GM18505 (cell line): ENCODE results near the gene GRIA4.

Experiments
- ATAC-seq: cut with Tn5 transposase; IDR thresholded peaks from one replicate; pipeline ENCODE4 v1.9.1; 2021; ENCODE audit not compliant: unreplicated experiment
- POLR2A ChIP-seq: IDR thresholded peaks from 4 replicates; pipeline ENCODE4 v1.6.1; 2011; ENCODE audit warnings: borderline replicate concordance; ENCODE audit not compliant: insufficient read depth, insufficient read length; ENCODE audit errors: extremely low read depth

The GRIA4 gene

DNA sequence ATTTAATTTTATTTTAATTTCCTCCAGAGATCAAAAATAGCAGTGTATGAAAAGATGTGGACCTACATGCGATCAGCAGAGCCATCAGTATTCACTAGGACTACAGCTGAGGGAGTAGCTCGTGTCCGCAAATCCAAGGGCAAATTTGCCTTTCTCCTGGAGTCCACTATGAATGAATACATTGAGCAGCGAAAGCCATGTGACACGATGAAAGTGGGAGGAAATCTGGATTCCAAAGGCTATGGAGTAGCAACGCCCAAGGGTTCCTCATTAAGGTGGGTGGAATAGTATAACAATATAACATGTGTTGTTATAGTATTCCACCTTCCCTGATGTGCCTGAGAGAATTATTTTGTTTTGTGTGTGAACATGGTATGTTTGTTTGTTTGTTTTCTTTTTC is 323.8 kb downstream of the GRIA4 start:
- TF ChIP-seq POLR2A: no peak
- ATAC-seq: no peak

DNA sequence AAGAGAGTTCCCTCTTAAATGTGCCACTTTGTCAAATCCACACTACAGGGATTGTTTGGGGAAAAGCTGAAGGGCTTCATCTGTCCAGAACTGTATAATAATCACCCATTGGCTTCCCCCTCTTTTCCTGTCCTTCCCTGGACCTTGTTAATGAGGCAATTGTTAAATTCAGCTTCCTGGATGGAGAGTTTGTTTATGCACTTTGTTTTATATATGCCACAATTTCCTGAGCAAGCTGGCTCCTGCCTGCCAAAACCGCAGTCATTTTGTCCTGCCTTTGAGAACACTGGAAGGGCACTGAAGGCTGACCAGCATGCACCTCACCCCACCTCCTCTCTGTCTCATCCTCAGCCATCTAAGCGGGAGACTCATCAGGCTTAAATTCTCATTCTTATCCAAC is 325.9 kb downstream of the GRIA4 start:
- ATAC-seq: no peak

DNA sequence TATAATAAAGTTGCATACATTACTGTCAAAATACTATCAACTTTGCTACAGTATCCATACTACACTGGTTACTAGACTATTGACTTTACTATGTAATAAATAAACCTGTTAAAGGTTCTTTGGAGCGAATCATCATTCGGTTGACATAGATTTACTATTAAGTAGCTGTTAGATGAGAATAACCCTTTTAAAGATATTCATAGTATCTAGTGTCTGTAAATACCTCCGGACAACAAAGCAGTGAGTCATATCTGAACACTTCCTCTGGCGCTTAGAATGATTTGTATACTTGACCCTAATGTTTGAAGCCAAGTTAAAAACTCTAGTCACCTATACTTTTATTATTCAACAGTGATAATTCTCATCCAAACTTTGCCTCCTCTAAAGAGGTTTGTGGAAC is 327.5 kb downstream of the GRIA4 start:
- TF ChIP-seq POLR2A: no peak
- peak; percentile 63 for ATAC-seq

More for the DNA sequence above, 325.9 kb downstream of the GRIA4 start:
- no peak for TF ChIP-seq POLR2A

DNA sequence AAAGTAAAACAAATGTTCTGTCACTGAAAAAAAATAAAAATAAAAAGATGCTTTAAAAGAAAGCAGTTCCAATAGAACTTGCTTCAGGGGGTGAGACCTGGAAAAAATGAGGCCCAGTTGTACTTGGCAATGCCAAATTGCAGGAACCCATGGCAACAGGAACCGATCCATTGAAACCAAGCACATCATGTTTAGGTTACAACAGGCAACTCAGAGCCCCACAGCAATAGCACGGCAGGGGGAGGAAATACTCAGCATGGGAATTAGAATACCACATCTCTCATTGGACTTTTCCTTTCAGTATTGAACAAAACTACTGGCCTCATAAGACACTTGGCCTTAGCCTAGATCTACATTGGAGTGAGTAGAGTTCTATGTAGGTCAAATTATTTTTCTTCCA is 327.9 kb downstream of the GRIA4 start:
- TF ChIP-seq POLR2A: no peak
- ATAC-seq: peak; percentile 21

DNA sequence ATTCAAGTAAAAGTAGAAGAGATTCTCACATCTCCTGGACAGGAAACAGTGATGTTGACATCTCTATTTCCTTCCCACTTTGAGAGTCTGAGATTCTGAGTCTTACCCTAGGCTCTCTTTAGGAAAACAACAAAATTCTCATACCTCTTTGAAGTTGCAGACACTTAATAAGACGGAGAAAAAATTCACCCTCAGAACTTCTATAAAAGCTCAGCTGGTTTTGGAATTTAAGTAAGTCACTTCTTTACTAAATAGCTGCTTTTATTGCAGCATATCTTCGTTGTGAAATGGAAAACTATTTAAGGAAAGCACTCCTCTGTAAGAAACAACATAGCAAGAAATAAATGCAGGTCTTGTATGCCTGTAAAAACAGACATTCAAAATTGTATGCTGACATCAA is 333.0 kb downstream of the GRIA4 start:
- ATAC-seq: no peak
- TF ChIP-seq POLR2A: no peak

DNA sequence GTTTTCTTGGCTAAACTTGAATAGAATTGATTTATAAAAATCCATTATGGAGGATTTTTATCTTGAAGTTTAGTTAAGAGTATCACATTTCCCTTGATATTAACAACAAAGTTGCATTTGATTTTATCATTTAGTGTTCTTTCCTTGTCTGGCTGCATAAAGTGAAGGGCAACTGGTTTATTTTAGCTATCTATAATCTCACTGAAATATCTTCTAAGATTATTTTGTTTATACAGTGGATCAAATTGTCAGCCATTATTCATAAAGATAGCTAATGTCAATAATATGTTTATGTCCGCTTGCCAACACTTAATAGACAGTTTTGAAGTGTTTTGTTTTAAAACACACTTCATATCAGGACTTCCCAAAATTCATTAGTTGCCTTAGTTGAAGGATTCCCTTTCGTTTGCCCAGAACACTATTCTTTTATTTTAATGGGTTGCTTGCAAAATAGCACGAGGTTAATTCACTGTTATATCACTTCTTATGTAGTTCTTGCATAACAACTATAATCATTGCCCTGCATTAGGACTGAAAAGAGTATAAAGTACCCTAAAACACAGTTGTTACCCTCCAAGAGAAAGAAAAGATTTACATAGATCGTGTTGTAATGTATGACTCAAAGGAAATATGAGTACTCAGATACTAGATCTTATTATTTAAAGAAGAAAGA is 339.2 kb downstream of the GRIA4 start:
- no peak for ATAC-seq
- no peak for TF ChIP-seq POLR2A

DNA sequence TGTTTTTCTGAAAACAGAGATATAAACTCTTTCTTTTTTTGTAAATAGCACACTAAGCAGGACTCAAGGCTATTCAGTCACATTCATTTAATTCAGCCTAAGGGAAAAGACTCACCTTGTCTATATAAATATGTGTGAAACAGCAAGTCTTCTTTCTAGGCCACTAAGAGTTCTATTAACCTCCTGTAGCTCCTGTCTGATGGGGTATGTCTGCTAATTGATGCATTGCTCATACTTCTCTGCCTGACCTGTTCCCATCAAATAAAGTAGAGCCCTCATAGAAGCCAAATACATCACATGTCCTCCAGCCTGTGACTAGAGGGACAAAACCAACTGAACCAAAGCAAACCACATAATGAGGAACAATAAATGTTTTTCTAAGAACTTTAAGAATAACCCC is 344.0 kb downstream of the GRIA4 start:
- no peak for TF ChIP-seq POLR2A
- ATAC-seq: no peak

DNA sequence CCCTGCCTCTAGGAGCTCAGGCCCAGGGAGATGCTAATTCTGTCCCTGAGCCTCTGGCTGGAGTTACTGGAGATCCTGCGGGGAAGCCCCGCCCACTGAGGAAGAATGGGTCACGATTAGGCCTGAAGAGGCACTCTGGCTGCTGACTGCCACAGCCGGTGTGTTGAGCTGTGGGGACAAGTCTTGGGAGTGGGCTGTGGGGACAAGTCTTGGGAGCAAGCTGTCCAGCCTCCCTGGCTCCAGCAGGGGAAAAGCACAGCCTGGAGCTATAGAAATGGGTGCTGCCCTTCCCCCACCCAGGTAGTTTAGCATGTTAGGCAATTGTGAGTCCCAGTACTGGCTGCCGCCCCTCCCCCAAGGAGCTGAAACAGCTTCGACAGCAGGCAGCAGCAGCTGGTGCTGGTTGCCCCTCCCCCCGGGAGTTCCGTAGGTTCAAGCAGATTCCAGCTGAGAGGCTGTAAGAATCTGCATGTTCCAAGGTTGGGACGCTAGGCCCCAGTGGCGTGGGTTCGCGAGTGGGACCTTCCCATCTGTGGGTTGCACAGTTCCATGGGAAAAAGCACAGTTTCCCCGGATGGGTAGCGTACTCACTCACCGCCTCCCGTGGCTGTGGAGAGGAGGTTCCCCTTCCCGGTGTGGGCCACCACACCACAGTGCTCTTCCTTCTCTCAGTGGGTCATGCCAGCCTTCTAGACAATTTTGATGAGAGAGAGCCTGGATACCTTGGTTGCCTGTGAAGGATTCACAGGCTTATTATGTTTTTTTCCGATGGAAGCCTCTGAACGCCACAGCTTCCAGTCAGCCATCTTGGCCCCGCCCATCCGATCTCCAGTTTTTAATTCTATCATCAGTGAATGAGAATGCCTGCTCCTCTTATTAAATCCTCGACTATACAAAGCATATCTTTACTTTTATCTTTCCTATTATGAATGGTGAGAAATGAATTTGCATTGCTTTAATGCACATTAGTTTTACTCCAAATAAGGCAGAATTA is 350.7 kb downstream of the GRIA4 start:
- no peak for TF ChIP-seq POLR2A
- ATAC-seq: no peak

DNA sequence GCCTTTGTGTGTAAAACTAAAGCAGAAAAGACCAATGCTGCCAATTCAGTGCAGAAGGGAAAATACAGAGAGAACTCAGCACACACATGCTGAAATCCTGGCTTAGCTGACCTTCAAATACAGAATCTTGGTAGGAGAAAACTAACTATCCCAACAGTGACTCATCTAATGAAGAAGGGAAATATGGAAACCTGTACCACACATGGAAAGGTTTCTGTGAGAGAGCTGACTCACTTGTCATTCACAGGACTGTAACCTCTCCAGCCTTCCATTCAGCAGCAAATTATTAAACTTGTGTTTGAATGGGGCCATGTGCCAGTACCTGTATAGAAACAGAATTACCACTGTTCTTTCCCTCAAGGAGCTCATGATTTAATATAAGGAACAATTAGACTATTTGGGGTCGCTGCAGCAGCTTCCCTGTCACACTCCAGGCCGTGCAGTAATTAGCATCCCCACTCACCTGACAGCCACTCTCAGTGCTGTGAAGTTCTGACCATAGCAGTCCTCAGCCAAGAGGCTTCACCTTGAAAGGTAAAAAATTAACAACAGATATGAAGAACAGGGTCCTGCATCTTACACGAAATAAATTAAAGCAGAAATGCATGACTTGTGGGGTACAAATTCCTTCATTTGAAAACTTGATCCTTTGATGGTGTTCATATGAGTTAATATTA is 358.3 kb downstream of the GRIA4 start:
- no peak for ATAC-seq
- no peak for TF ChIP-seq POLR2A

DNA sequence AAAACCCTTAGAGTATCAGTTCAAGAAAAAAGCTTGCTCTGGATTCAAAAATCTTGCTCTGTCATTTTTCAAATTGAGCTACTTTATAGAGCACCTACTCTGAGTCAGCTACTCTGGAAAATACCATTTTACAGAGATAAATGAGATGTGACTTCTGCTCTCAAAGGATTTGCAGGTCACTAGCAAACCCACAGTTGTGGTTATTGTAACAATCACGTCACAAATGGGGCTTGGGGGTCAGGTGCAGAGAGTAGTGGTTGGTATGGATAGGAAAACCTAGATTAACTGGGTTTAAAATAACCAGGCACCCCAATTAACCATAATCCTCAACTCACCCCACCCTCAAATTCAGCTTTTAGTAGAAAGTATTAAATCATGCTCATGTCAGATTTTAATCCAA is 359.9 kb downstream of the GRIA4 start:
- ATAC-seq: no peak
- TF ChIP-seq POLR2A: no peak

DNA sequence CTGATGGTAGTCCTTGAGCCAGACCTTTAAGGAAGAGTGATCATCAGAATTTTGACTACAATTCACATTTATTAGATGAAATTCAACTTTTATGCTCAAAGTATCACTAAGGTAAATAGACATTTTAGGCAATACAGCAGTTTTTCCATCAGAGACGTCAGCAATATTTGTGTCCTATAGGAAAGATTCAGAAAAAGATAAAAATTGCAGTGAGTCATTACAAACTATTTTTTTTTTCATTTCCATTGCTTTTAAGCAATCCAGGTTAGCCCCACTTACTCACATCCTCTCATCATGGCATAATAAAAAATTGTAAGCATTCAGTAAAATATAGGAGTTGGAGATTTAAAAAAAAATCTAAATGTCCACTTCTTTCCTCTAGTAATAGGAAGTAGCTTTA is 365.3 kb downstream of the GRIA4 start:
- TF ChIP-seq POLR2A: no peak
- ATAC-seq: no peak

DNA sequence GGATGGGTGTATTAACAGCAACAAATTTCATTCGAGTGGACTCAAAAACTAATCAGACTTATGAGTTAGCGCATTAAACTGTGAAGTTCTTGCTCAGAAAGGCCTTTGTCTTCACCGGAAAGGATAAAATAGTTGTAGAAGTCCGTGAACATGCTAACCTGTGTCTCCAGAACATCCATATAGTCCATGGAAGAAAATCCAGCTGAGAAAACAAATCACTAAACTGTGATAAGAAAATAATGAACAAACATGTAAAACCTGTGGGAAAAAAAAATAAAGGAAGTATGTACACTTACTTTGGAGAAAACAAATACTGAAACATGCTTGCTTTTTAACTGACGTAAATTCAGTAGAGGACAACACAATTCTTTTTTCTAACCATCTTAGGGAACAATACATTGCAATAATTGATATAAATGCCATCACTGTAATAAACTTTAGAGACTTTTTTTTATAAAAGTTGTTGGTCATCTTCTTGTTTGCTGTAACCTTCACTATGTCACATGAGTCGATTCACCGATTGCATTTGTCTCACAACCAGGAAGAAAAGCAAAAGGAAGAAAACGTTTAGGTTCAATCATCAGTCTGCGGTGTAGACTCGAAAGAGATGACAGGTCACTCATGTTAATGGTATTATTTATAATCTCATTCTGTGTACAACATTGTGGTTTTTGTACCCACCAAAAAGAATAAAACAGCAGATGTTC is 370.3 kb downstream of the GRIA4 start:
- ATAC-seq: no peak
- TF ChIP-seq POLR2A: no peak

DNA sequence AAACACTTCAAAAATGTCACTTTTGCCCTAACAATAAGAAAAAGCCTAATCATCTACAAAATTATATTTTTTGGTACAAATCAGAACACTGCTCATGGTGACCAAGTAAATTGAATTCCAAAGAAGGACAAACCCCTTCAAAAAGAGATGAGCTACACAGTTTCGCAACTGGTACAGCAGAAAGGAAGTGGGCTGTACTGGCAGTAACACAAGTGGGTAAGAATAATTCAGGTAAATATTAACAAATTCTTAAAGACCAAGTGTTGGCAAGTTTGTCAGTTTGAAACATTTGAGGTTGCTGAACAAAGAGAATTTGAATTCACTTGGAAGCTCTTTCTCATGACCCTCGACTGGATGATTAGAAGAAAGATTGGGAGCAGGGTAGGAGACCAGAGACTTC is 376.7 kb downstream of the GRIA4 start:
- TF ChIP-seq POLR2A: no peak
- ATAC-seq: peak; percentile 46
